Measurements from ENCODE around the gene RUNX2.

DNA sequence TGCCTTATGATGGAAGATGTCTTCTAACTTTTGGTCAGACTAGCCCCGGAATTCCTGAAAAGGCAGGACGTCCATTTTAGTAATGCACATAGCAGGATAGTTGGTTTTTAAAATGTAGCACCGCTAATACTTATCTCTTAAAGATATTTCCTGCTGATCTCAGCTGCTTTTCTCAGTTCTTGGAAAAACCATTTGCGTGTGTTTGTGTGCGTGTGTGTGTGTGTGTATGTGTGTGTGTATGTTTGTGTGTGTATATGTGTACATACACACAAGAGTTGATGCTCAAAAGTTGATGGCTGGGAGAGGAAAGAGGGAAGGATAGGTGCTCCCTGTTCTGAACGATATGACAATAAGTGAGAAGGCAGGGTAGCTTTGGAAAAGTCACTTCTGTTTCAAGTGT, 111.3 kb downstream of the RUNX2 start:
- TF ChIP-seq, protein P1, sequence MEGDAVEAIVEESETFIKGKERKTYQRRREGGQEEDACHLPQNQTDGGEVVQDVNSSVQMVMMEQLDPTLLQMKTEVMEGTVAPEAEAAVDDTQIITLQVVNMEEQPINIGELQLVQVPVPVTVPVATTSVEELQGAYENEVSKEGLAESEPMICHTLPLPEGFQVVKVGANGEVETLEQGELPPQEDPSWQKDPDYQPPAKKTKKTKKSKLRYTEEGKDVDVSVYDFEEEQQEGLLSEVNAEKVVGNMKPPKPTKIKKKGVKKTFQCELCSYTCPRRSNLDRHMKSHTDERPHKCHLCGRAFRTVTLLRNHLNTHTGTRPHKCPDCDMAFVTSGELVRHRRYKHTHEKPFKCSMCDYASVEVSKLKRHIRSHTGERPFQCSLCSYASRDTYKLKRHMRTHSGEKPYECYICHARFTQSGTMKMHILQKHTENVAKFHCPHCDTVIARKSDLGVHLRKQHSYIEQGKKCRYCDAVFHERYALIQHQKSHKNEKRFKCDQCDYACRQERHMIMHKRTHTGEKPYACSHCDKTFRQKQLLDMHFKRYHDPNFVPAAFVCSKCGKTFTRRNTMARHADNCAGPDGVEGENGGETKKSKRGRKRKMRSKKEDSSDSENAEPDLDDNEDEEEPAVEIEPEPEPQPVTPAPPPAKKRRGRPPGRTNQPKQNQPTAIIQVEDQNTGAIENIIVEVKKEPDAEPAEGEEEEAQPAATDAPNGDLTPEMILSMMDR (IDR thresholded peaks at IDR 0.05) = no peak
- TF ChIP-seq POLR2AphosphoS5 (IDR thresholded peaks at IDR 0.05) = no peak

Data from breast epithelium (tissue), 3 donors.